ENCODE results near the gene MBTPS1.
A peak's percentile ranks its signal among the peaks of the same experiment; 100 is the strongest.

Gene MBTPS1

GRCh38 chr16:84084570-84085270 is 32.0 kb downstream of the MBTPS1 start:
- peak; percentile 88 for TF ChIP-seq CTCF (conservative IDR thresholded peaks at IDR 0.05; ENCODE audit: low read depth, low read length)
- H3K4me3 ChIP-seq (ENCODE audit: low read length): no peak overlapping the region

GRCh38 chr16:84082835-84083569 is 33.7 kb downstream of the MBTPS1 start:
- no peak overlapping the region for H3K4me3 ChIP-seq (ENCODE audit: low read length)
- no peak for DNase-seq (ENCODE audit: low read depth)
- TF ChIP-seq CTCF (conservative IDR thresholded peaks at IDR 0.05; ENCODE audit: low read depth, low read length): no peak

More at GRCh38 chr16:84084570-84085270, 32.0 kb downstream of the MBTPS1 start:
- DNase-seq (ENCODE audit: low read depth): peak; percentile 18

GRCh38 chr16:84082110-84082509 is 34.6 kb downstream of the MBTPS1 start:
- H3K4me3 ChIP-seq (ENCODE audit: low read length): no peak overlapping the region
- no peak for TF ChIP-seq CTCF (conservative IDR thresholded peaks at IDR 0.05; ENCODE audit: low read depth, low read length)
- no peak for DNase-seq (ENCODE audit: low read depth)

- no peak overlapping the region for H3K4me3 ChIP-seq (ENCODE audit: low read length)
- TF ChIP-seq CTCF (conservative IDR thresholded peaks at IDR 0.05; ENCODE audit: low read depth, low read length): no peak
- no peak for DNase-seq (ENCODE audit: low read depth)
These were observed 35.2 kb downstream of the MBTPS1 start for GRCh38 chr16:84081446-84081989.

GRCh38 chr16:84080813-84081212 is 35.9 kb downstream of the MBTPS1 start:
- DNase-seq (ENCODE audit: low read depth): no peak
- no peak overlapping the region for H3K4me3 ChIP-seq (ENCODE audit: low read length)
- TF ChIP-seq CTCF (conservative IDR thresholded peaks at IDR 0.05; ENCODE audit: low read depth, low read length): no peak

GRCh38 chr16:84080378-84080777 is 36.4 kb downstream of the MBTPS1 start:
- DNase-seq (ENCODE audit: low read depth): no peak
- no peak overlapping the region for H3K4me3 ChIP-seq (ENCODE audit: low read length)
- no peak for TF ChIP-seq CTCF (conservative IDR thresholded peaks at IDR 0.05; ENCODE audit: low read depth, low read length)
